HG02610 (cell line): Measurements from ENCODE around the gene MYEOV.

ENCODE experiments used
- ATAC-seq: cut with Tn5 transposase; IDR thresholded peaks from one replicate; pipeline ENCODE4 v1.9.1; 2021; ENCODE audit warnings: mild to moderate bottlenecking, moderate library complexity; ENCODE audit not compliant: unreplicated experiment

The MYEOV gene

DNA sequence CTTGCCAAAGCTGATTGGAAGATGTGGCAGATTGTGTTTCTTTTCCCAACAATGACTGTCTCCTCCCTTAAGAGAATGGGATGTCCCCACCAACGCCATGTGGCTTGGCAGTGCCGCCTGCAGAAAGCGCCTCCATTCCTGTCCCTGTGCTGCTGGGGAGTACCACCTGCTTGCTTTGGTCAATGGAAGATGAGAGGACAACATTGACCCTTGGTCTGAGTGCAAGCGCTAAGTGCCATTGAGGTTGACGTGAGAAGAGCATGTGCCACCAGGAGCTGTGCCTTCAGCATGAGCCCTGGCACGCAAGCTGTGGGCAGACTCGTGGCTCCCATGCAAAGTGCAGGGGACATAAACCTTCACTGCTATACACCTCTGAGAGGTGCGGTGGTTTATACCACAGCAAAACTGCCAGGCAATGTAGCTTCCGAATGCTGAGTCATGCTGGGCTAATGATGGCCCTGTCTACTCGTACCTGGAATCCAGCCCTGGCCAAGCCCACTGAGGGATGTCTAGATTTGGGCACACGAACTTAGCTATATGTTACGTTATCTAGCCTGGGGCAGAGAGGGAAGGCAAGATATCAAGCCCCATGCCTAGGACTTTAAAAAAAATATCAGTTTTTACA, 41.9 kb downstream of the MYEOV start:
- no peak for ATAC-seq

DNA sequence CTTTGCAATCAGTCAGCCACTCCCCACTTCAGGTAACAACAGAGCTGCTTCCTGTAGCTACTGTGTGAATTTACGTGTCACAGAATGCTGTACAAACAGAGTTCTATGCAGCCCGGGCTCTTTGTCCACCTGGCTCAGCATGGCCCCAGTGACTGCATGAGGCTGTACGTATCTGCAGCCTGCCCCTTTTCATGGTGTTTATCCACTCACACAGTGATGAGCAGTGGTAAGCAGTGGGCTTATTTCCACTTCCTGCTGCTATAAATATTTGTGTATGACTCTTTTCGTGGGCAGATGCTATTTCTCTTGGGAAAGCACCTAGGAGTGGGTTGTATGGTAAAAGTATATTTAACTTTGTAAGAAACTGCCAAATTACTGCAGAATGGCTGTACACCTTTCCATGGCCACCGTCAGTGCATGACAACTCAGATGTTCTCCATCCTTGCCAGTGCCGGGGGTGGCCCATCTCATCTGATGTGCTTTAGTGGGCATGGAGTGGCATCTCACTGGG, 43.3 kb downstream of the MYEOV start:
- peak; percentile 69 for ATAC-seq

- ATAC-seq = no peak
Measured at GRCh38 chr11:69339041-69339733, 45.2 kb downstream of the MYEOV start.

GRCh38 chr11:69339983-69340565, 46.1 kb downstream of the MYEOV start:
- ATAC-seq = no peak

DNA sequence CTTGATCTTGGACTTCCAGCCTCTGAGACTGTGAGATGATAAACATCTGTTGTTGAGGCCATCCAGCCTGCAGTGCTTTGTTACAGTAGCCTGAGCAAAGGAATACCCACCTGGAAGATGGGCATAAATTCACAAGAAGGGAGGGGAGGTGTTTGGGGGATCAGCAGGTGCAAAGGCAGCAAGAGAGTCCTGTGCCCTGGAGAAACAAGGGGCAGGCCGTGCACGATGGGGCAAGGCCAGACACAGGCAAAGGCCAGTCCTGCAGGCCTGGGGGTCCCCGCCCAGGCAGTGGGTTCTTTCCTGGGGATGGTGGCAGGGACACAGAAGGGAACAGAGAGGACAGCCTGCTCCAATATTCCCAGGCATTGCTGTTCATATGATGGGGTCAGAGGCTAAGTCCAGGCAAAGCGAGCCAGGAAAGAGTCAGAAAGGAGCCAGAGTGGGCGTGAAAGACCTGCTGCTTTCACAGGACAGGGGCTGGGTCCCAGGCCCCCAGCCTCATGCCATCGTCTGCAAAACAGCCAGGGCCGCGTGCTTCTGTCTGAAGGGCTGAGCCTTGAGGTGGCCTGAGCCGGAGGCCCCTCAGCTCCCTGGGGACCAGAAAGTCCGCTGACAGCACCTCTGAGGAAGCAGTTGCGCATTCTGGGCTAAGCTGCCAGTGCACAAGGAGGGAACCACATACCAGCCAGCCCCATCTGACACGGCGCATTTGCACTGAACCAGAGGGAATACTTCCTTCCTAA, 48.8 kb downstream of the MYEOV start:
- ATAC-seq = no peak

DNA sequence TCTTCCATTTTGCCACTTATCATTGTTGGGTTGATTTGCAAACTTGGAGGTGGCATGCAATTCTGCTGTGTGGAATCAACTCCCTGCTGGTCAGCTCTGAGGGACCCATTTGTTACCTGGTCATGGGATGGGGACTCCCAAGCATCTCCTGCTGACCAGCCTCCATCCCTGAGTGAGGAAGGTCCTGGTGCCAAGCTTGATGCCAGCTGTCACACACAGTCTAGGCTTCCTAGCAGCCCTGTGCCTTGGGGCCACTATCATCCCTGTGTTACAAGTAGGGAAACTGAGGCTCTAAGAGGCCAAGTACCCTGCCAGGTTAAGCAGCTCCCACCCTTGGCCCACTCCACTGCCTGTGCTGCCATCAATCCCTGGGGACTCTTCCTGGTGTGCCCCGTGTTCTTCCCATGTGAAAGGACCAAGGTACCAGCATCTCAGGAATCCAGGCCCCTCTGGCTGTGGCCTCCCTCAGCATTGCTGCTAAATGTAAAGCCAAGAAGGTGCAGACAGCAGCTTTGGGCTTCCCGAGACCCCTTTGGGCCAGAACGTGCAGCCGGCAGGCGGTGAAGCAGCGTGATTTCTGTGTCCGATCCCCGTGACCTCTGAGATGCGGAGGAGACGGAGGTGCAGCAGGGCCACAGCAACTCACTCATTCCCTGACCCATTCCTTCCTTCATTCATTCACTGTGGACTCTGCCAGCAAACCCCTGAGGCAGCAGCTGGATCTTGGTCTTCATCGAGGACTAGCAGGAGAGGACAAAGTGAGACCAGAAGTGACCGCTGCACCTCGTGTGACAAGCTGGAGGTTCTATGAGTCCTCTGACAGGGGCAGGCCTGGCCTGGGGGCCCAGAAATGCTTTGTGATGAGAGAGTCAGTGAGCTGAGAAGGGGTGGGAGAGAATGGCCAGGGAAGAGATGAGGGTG, 49.7 kb downstream of the MYEOV start:
- no peak for ATAC-seq

GRCh38 chr11:69344570-69345145, 50.7 kb downstream of the MYEOV start:
- ATAC-seq = no peak
